ENCODE measurements around the gene PPP2R2D.
"Not testable (repeated sequence)": the region's sequence is repeated elsewhere in the genome, so short reads cannot be mapped to it uniquely, and the experiment has no call there.

PPP2R2D gene

GRCh38 chr10:131869344-131869743 is 31.5 kb upstream of the PPP2R2D start:
- no peak for DNase-seq

- no peak for DNase-seq
Measured at GRCh38 chr10:131870411-131870810, 30.4 kb upstream of the PPP2R2D start.

GRCh38 chr10:131870831-131871672 is 29.8 kb upstream of the PPP2R2D start:
- no peak for DNase-seq

- no peak for DNase-seq
Measured at GRCh38 chr10:131871673-131872005, 29.2 kb upstream of the PPP2R2D start.

GRCh38 chr10:131872011-131872826 is 28.6 kb upstream of the PPP2R2D start:
- DNase-seq, result no peak

- DNase-seq, result no peak
Measured at GRCh38 chr10:131872827-131873375, 27.9 kb upstream of the PPP2R2D start.

- peak; percentile 70 for DNase-seq
Measured at GRCh38 chr10:131874991-131875451, 25.8 kb upstream of the PPP2R2D start.

GRCh38 chr10:131875501-131875900 is 25.3 kb upstream of the PPP2R2D start:
- no peak for DNase-seq

- no peak for DNase-seq
Measured at GRCh38 chr10:131876017-131876416, 24.8 kb upstream of the PPP2R2D start.

- no peak for DNase-seq
Measured at GRCh38 chr10:131876508-131876907, 24.3 kb upstream of the PPP2R2D start.

GRCh38 chr10:131880016-131880590 is 20.7 kb upstream of the PPP2R2D start:
- DNase-seq, result no peak

- no peak for DNase-seq
Measured at GRCh38 chr10:131881104-131881880, 19.5 kb upstream of the PPP2R2D start.

GRCh38 chr10:131882151-131882550 is 18.7 kb upstream of the PPP2R2D start:
- no peak for DNase-seq

GRCh38 chr10:131882590-131883451 is 18.0 kb upstream of the PPP2R2D start:
- DNase-seq, result no peak

- not testable (repeated sequence) for DNase-seq
Measured at GRCh38 chr10:131883621-131884393, 17.0 kb upstream of the PPP2R2D start.

GRCh38 chr10:131885391-131886165 is 15.2 kb upstream of the PPP2R2D start:
- peak; percentile 57 for DNase-seq

GRCh38 chr10:131886237-131886636 is 14.6 kb upstream of the PPP2R2D start:
- no peak for DNase-seq

GRCh38 chr10:131888186-131888604 is 12.6 kb upstream of the PPP2R2D start:
- peak; percentile 12 for DNase-seq

- DNase-seq, result no peak
Measured at GRCh38 chr10:131889755-131890154, 11.1 kb upstream of the PPP2R2D start.

Measured in EL (cell line).